Gastroesophageal sphincter (tissue), 3 donors: ENCODE measurements around the gene PALB2.

ENCODE experiments used
- EP300 ChIP-seq: sonication (generic); formaldehyde crosslinking; IDR thresholded peaks from one replicate; pipeline ENCODE4 v1.6.1; 2017; ENCODE audit warnings: antibody characterized with exemption, mild to moderate bottlenecking
- POLR2A ChIP-seq, 2 donors: fragments of 450-650 bp; IDR thresholded peaks; one replicate each; pipeline ENCODE4 v1.6.1; 2017; ENCODE audit warnings: antibody characterized with exemption in 2 of 2, mild to moderate bottlenecking in 2 of 2, moderate library complexity in 1 of 2
- TF ChIP-seq, protein P1 (sequence below), 4 experiments: fragments of 200-600 bp in 2 of 4; fragments of 450-650 bp in 2 of 4; sonication (generic) in 1 of 4; IDR thresholded peaks; one replicate each; pipeline ENCODE4 v1.5.1; 2017 to 2019; ENCODE audit warnings: antibody characterized with exemption in 4 of 4, mild to moderate bottlenecking in 2 of 4, moderate library complexity in 2 of 4

DNA sequence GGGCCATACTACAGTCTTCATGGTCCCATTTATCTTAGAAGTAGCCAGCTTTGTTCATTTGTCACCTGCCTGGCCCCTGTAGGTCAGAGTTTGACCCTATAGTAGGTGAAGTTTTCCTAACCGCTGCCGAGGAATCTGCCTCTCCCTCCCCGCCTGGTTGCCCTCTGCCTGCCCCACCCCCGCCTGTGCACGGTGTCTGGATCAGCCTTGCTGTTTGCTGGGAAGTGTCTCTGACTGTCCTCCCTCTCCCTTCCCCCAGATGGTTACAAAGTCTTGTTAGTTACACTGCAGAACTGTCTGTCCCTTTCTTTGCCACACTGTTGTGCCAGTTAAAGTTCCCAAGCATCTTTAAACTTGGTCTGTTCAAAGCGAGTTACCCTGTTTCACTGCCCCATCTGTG is 77.9 kb downstream of the PALB2 start:
- TF ChIP-seq, protein P1, sequence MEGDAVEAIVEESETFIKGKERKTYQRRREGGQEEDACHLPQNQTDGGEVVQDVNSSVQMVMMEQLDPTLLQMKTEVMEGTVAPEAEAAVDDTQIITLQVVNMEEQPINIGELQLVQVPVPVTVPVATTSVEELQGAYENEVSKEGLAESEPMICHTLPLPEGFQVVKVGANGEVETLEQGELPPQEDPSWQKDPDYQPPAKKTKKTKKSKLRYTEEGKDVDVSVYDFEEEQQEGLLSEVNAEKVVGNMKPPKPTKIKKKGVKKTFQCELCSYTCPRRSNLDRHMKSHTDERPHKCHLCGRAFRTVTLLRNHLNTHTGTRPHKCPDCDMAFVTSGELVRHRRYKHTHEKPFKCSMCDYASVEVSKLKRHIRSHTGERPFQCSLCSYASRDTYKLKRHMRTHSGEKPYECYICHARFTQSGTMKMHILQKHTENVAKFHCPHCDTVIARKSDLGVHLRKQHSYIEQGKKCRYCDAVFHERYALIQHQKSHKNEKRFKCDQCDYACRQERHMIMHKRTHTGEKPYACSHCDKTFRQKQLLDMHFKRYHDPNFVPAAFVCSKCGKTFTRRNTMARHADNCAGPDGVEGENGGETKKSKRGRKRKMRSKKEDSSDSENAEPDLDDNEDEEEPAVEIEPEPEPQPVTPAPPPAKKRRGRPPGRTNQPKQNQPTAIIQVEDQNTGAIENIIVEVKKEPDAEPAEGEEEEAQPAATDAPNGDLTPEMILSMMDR (IDR thresholded peaks at IDR 0.05) = no peak
- TF ChIP-seq POLR2A (IDR thresholded peaks at IDR 0.05) = no peak
- no peak for TF ChIP-seq EP300
